Measurements from ENCODE around the gene TFDP1.

TFDP1 gene, protein sequence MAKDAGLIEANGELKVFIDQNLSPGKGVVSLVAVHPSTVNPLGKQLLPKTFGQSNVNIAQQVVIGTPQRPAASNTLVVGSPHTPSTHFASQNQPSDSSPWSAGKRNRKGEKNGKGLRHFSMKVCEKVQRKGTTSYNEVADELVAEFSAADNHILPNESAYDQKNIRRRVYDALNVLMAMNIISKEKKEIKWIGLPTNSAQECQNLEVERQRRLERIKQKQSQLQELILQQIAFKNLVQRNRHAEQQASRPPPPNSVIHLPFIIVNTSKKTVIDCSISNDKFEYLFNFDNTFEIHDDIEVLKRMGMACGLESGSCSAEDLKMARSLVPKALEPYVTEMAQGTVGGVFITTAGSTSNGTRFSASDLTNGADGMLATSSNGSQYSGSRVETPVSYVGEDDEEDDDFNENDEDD

GRCh38 chr13:113584205-113584869 is at the start of gene TFDP1:
TSS of gene TFDP1 (plus strand) at chr13:113584753. CDS start at chr13:113585838, 1,085 bp downstream.
- peak; percentile 76 to 83 for DNase-seq

DNA sequence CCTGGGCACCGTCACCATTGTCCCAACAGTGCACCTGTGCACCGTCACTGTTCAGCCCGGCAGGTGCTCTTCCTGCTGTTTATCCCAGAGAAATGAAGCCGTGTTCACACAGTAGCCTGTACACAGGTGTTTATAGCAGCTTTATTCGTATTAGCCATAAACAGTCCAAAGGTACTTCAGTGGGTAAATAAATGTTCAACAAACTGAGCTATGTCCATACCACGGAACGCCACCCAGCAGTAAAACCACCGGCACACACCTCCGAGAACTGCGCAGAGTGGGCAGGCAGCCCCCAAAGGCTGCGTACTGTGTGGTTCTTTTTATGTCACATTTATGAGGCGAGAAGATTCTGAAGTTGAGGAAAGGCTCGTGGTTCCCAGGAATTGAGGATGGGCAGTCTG is 49.2 kb upstream of the TFDP1 start:
- no peak for DNase-seq

- no peak for DNase-seq
Measured at GRCh38 chr13:113536461-113537110, 48.0 kb upstream of the TFDP1 start.

DNA sequence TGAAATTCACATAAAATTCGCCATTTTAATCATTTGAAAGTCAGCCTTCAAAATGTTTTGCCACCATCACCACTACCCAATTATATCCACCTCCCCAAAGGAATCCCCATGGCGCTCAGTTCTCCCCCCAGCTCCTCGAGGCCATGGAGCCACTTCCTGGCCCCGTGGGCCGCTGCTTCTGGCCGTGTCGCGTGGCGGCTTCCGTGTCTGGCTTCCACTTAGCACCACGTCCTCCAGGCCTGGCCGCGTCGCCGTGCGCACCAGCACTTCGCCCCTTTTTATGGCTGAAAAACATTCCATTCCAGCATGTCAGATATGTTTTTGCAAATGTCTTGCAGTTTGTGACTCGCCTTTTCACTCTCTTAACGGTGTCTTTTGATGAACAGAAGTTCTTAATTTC is 47.3 kb upstream of the TFDP1 start:
- no peak for DNase-seq

DNA sequence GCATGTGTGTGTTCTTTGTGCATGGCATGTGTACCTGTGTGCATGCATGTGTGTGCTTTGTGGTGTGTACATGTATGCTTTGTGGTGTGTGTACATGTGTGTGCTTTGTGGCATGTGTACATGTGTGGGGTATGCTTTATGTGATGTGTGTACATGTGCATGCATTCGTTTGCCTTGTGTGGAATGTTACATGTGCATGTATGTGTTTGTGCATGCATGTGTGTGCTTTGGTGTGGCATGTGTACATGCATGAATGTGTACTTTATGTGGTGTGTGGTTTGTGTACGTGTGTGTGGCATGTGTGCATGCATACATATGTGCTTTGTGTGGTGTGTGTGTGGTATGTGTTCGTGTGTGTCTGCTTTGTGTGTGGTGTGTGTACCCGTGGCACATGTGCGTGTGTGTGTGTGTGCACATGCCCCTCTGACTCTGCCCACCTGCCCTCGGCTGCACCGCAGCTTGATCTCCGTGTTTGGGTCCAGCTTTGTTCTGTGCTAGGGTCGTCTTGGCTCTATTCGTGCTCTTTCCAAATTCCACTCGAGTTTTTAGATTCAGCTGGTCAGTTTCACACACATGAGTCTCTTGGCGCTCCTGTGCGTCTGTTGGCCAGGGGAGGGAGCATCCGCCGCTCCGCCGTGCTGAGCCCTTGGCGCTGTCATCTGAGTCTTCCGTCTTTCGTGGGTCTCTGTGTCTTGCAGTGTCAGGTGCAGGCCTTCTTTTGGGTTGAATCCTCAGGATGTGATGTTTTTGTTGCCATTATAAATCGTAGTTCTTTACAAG is 46.5 kb upstream of the TFDP1 start:
- DNase-seq = no peak

DNA sequence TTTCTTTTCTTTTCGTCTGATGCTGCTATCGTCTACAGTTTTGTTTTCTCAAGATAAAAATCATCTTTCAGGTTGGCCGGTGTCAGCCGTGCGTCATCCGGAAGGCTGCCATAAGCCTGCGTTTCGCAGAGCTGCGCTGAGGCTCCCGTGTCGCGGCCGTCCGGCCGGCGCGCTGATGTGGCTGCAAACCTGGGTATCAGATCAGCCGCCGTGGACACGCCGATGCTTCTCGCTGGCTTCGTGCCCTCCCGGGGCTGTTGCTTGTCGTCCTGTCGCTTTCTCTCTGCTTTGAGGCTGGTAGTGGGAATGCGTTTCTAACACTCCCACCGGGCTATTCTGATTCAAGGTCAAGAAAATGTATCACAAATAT is 45.9 kb upstream of the TFDP1 start:
- DNase-seq = no peak

DNA sequence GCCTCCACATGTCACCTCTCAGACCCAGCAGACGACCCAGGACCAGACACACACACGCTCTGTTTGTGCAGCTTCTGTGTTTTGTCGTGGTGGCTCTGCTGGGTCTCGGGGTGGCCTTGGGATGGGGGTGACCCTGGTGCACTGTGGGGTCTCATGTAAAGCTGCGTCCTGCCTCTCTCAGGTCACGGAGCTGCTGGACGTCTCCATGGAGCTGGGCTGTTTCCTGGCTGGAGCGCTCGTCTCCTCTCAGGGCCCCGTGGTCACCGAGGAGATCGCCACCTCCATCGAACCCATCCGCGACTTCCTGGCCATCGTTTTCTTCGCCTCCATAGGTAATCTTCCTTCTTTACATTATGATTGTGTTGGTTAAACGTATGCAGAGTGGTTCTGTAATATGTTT is 45.4 kb upstream of the TFDP1 start:
- no peak for DNase-seq

DNA sequence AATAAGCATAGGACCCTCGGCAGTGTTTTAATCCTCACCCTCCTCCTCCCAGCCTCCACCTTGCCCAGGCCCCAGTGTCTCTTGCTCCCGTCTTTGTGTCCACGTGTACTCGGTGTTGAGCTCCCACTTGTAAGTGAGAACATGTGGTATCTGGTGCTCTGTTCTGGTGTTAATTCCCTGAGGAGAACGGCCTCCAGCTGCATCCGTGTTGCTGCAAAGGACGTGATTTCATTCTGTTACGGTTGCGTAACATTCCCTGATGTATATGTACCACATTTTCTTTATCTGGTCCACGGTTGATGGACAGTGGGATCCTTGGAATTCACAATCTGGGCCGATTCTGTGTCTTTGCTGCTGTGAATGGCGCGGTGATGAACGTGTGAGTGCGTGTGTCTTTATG is 44.7 kb upstream of the TFDP1 start:
- DNase-seq = no peak

GRCh38 chr13:113540523-113540922 is 44.0 kb upstream of the TFDP1 start:
- no peak for DNase-seq

DNA sequence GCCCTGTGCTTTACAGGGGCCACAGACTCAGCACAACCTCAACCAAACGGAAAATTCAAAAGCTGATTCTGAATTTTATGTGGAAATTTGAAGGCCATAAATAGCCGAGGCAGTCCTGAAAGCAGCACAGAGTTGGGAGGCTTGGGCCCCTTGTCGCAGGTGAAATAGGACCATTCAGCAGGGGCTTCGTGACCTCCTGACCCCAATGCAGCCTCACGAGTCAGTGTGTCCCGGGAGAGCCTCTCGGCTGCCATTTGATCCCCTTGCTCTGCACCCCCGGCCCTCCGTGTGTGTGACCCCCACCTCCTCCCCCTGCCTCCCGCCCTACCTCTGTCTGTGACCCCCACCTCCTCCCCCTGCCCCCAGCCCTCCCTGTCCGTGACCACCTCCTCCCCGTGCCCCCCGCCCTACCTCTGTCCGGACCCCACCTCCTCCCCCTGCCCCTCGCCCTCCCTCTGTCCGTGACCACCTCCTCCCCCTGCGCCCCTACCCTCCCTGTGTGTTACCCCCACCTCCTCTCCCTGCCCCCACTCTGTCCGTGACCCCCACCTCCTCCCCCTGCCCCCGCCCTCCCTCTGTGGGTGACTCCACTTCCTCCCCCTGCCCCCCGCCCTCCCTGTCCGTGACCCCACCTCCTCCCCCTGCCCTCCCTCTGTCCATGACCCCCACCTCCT is 41.7 kb upstream of the TFDP1 start:
- no peak for DNase-seq

- no peak for DNase-seq
Measured at GRCh38 chr13:113544071-113544891, 40.3 kb upstream of the TFDP1 start.

GRCh38 chr13:113544896-113545295 is 39.7 kb upstream of the TFDP1 start:
- no peak for DNase-seq

DNA sequence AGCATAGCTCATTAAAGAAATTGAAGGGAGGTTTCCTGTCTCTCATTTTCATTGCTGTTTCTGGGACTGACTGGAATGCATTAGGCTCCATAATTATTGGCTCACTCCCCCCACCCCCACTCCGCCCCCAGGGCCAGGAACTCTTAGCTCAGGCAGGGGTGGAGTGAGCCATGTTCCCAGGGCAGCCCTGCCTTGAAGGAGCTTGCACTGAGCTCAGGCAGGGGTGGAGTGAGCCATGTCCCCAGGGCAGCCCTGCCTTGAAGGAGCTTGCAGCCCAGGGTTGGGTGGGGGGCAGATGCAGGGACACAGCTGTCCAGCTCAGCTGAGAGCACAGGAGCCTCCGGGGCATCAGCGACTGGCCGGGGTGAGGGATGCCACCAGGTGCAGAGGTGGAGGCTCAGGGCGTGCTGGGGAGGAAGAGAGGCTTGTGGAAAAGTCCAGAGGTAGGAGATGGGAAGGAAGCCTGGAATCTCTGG is 39.1 kb upstream of the TFDP1 start:
- DNase-seq = no peak

DNA sequence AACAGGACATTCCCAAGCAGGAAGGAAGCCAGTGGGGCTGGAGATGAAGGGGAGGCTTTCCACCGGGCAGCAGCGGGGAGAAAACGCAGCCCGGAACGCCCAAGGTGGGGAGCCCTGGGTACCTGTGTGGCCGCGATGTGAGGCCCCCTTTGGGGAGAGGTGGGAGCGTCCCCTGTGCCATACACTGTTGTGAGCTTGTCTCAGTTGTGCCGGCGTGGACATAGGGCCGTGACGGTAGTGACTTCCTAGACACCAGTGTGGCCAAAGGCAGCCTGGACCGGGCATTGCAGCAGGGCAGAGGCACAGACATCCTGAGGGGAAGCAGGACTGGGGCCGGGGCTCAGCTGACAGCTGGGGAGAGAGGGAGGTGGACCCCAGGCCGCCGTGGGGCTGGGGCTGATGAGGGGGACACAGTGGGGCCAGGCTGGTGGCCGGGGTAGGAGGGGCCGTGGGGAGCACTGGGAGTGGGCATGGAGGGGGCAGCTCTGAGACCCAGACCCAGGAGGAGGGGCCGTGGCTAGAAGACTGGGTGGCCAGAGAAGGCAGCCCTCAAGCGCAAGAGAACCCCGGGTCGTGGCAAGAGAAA is 38.5 kb upstream of the TFDP1 start:
- DNase-seq = no peak

DNA sequence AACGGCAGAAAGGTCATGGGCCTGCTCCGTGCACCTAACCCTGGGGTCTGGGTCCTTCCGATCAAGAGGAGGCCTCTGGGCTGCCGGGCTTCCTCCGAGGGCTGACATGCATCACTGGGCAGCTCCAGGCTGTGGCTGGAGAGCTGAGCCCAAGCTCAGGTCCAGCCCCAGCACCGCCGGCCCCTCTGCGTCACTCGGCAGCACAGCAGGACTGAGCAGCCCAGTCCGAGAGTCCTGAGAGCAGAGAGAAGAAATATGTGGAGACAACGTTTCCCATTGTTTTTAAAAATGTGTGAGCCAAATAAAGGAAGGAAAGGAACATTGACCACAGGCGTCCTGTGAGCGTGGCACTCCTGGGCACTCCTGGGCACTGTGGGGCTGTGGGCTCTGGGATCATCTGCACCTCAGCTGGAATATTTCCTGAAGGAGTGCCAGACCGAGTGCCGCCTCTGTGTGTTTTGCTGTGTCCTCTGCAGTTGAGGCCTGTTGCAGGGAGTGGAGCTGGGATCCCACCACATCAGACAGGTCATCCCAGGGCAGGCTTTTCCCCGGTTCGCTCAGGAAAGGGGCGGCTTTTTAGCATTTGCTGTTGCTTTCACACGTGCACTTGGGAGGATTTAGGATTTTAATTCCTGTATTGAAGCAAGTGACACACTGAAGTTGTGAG is 37.8 kb upstream of the TFDP1 start:
- DNase-seq = no peak

- no peak for DNase-seq
Measured at GRCh38 chr13:113547238-113547971, 37.1 kb upstream of the TFDP1 start.

GRCh38 chr13:113548171-113548641 is 36.3 kb upstream of the TFDP1 start:
- DNase-seq = no peak

DNA sequence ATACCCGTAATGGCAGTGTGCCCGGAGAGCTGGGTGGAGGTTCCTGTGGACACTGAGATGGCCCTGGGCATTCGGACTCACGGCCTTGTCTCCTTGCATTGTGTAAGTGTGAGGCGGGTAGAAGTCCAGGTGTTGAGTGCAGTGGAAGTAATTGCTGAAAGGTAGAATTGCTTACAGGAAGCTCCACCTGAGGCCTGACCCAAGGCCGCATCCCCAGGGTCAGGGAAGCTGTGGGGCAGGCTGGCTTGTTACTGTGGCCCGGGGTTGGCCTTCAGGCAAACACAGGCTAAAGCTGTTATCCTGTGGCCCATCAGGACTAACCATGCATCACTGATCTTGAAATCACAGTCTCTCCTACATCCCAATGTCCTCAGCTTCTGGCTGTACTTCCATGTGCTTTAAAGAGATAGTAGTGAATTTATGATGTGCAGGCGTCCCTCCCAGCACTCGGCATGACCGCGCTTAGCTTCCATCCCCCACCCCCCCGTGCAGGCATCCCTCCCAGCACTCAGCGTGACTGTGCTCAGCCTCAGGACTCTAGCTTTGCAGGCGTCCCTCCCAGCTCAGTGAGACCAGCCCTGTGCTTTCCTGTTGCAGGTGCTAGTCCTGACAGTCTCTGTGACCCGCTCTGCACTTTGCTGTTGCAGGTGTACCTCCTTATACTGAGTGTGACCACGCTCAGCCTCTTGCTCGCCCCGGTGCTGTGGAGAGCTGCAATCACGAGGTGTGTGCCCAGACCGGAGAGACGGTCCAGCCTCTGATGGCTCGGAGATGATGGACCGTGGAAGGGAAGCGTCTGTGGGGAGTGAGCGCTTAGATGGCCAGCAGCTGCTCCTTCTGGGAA is 35.6 kb upstream of the TFDP1 start:
- DNase-seq = no peak

DNA sequence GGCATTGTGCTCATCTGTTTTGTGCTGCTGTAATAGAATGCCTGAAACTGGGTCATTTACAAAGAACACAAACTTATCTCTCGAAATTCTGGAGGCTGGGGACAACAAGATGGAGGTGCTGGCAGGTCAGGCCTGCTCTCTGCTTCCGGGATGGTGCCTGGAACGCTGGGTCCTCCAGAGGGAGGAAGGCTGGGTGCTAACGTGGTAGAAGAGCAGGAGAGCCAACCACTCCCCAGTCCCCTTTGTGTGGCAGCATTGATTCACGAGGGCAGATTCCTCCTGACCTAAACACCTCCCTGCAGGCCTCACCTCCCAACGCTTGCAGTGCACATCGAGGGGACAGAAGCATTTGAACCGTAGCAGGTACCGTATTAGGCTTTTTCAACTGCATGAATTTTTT is 34.1 kb upstream of the TFDP1 start:
- no peak for DNase-seq

All from stimulated activated CD4-positive, alpha-beta T cell treated with anti-CD3 and anti-CD28 coated beads, Interleukin-2, amount 100 ng/mL, for 48 hours (primary cell).